Measurements from ENCODE around the gene NDUFS4. TPM values are rescaled to one million over a fixed set of nuclear protein-coding genes. Genes with fewer than 3 reads are reported as not detected.
"Not testable (repeated sequence)": the region's sequence is repeated elsewhere in the genome, so short reads cannot be mapped to it uniquely, and the experiment has no call there.

The NDUFS4 gene
- polyA plus RNA-seq (2013, experiment 1 of 2; ENCODE audit: insufficient read length) = 87.4 TPM
- polyA plus RNA-seq (2013, experiment 2 of 2; ENCODE audit: insufficient read length) = 103 TPM

- DNase-seq = peak; percentile 90
Observed at GRCh38 chr5:53560506-53561191, at the start of gene NDUFS4. NDUFS4 (plus strand) TSS chr5:53560639; CDS start chr5:53560663, 24 bp downstream.

DNA sequence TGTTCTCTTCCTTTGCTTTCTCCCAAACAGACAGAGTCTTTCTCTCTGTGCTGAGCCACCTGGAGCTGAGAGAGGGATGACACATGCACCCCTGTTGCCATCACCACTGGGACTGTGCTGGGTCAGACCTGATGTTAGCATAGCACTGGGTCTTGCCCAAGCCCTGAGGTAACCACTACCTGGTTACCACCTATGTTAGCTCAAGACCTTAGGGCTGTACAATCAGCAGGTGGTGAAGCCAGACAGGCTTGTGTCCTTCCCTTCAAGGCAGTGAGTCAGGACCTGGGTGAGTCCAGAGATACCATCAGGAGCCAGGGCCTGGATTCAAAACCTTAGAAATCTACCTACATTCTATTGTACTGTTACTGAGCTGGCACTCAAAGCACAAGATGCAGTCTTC lies 47.9 kb upstream of the NDUFS4 start:
- DNase-seq = no peak

GRCh38 chr5:53515988-53516387 lies 44.5 kb upstream of the NDUFS4 start:
- no peak for DNase-seq

GRCh38 chr5:53520813-53521212 lies 39.6 kb upstream of the NDUFS4 start:
- DNase-seq = no peak

GRCh38 chr5:53537711-53538110 lies 22.7 kb upstream of the NDUFS4 start:
- DNase-seq = no peak

DNA sequence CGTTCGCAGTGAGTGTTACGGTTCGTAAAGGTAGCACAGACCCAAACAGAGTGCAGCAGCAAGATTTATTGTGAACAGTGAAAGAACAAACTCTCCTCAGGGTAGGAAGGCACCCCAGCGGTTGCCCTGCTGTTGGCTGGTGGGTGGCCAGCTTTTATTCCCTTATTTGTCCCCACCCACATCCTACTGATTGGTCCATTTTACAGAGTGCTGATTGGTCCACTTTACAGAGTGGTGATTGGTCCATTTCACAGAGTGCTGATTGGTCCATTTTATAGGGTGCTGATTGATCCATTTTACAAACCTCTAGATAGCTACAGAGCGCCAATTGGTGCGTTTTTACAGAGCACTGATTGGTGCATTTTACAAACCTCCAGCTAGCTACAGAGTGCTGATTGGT lies 19.7 kb upstream of the NDUFS4 start:
- DNase-seq = not testable (repeated sequence)

DNA sequence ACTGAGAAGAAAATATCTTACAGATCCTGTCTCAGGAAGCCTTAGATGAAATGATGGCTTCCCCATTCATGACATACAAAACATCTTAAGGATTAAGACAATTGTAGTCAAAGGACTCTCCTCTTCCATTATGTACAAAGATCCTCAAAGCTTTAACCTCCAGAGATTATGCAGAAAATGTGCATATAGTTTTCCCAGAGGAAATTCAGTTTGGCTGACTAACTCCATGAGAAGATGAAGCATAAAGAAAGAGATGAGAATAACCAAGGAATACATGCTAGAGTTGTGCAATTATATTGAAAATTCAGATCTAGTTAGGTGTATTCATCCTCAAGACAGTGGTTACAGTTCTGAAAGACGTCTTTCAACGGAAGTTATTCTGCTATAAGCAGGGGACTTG lies 18.6 kb upstream of the NDUFS4 start:
- no peak for DNase-seq

DNA sequence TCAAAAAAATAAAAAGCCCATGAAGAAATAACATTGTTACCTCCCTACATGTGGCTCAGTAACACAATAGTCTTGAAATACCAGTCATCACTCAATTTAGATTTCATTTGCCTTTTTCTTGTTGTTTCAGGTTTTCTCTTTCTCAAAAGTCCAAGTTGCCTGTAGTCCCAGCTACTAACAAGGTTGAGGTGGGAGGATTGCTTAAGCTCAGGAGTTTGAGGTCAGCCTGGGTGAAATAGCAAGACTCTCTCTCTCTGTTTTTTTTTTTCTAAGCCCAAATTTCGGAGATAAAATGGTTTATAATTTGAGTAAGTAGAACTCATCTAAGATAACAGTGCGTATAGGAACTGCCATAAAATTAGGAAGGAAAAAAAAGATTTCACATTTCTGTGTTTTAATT lies 17.5 kb upstream of the NDUFS4 start:
- no peak for DNase-seq

DNA sequence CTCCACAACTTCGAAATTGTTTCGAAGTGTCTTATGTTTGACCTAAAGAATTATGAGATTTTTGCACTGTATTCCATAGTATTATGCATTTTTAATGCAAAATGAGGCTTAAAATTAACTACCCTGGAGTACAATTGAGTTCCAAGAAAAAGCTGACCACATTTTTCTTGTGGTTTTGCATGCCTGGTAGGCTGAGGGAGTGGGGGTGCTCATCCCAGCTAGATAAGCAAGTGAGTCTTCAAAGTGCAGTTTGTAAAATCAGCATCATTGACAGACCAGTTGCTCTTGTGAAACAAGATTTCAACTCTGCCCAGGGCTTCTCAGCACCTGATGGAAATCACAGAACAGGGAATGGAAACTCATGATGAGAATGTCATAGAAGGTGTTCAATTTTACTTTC lies 17.0 kb upstream of the NDUFS4 start:
- DNase-seq = peak; percentile 41

DNA sequence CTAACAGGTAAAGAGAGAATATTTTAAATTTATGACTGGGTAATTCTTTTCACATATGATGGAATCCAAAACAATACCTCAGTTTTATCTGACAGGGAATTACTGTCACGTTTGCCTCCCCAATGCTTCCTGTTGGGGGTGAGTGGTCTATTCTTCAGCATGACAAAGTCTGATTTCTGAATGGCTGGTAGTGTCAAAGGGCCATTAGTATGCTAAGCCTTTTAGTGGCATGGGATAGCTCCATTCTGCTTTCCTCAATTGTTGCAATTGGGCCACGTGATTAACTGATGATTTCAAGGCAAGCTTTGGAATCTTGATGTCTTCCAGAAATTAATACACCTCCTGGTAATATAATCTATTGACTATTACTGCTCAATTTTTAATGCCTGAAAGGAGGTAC lies 14.7 kb upstream of the NDUFS4 start:
- DNase-seq = no peak

DNA sequence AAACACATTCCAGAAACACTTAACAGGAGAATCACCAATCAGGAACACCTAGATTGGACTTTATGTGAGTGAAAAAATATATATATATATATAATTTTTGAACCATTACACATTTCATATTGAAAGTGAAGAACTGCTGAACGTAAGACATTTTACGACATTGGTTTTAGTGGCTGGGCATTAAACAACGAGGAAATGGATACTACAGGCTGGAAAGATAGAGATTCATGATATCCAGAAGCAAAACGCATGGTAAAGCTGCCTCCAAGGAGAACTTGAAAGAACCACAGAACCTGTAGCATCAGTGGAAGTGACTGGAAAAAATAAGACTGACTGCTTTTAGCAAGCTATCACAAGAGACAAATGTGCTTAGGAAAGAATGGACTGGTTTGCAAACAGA lies 13.2 kb upstream of the NDUFS4 start:
- no peak for DNase-seq

- DNase-seq = not testable (repeated sequence)
Observed at GRCh38 chr5:53548501-53548900, 11.9 kb upstream of the NDUFS4 start.

GRCh38 chr5:53549792-53550191 lies 10.6 kb upstream of the NDUFS4 start:
- no peak for DNase-seq

GRCh38 chr5:53552561-53552960 lies 7.9 kb upstream of the NDUFS4 start:
- no peak for DNase-seq

- DNase-seq = no peak
Observed at GRCh38 chr5:53554444-53554843, 6.0 kb upstream of the NDUFS4 start.

GRCh38 chr5:53555160-53555559 lies 5.3 kb upstream of the NDUFS4 start:
- no peak for DNase-seq

DNA sequence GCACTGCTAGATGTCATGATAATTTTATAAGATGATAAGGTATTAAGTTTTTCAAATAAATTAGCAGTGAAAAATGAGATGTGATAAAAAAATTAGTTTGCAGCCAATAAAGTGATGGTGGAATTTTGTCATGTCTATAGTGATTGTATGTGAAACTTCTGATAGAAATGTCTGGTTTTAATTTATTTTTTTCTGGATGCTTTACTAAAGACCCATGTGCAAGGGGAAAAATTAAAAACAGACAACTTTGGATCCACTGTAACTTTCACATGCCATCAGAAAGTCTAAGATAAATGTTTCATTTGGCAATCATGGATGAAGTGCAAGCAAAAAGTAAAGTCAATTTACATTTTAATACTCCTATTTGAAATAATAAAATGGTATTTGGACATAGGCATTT lies 4.4 kb upstream of the NDUFS4 start:
- DNase-seq = no peak

DNA sequence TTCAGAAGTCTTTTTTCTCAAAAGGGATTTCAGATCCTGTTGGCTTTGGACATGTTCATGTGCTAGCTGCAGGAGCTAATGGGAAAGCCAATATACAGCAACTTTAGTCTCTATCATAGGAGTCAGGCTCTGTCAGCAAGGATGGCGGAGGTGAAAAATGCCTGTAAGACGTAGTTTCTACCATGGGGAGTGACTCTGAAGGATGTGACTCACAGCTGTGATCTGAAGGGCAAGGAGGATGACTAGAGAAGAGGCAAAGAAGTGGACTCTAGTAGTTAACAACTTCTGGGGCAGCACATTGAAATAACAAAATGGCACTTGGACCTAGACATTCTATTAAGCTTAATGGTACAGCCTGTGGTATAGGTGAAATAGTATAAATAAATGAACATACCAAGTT lies 3.1 kb upstream of the NDUFS4 start:
- DNase-seq = peak; percentile 33

DNA sequence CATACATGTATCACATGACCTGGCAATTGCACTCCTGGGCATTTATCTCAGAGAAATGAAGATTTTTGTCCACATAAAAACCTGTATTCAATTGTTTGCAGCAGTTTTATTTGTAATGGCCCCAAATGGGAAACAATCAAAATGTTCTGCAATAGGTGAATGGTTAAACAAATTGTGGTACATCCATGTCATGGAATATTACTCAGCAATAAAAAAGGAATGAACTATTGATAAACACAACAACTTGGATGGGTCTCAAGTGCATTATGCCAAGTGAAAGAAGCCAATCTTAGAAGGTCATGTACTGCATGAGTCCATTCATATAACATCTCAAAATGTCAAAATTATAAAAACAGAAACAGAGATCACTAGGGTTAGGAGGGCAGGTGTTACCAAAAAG lies 1.5 kb upstream of the NDUFS4 start:
- DNase-seq = no peak

DNA sequence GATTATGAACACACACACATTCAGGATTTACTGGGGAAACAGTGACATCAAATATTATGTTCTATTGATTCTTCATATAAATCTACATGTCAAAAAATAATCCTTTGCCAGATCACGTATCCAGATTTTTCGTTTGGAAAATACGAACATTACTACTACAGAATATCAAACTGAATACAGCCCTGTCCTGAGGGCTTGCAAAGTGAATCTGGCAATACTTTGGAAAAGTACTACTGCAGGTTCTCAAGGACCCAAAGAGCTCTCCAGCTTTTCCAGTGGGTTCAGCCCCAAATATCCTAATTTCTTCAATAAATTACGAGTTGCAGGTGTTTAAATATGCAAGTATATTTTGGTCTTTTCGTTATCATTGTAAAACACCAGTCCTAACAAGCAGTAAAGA lies 411 bp upstream of the NDUFS4 start:
- no peak for DNase-seq

DNA sequence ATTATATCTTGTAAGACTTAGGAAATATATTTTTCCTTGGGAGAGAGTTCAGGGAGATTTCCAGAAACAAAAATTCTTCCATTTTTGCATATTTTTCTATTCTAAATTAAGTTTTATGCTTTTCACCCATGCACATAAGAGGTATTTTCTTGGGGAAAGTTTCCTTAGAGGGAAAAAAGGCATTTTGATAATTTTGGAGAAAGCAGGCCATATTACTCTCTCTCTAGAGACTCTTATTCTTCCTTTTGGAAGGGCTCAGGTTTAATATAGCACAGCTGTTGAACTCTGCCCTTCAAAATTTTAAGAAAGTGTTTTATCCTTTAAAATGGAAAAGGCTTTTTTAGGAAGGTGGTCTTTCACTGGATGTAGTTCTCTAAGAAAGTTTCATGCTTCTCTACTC lies 8.0 kb downstream of the NDUFS4 start:
- no peak for DNase-seq

- peak; percentile 9 for DNase-seq
Observed at GRCh38 chr5:53568871-53569270, 8.4 kb downstream of the NDUFS4 start.

GRCh38 chr5:53569453-53569852 lies 9.0 kb downstream of the NDUFS4 start:
- no peak for DNase-seq

DNA sequence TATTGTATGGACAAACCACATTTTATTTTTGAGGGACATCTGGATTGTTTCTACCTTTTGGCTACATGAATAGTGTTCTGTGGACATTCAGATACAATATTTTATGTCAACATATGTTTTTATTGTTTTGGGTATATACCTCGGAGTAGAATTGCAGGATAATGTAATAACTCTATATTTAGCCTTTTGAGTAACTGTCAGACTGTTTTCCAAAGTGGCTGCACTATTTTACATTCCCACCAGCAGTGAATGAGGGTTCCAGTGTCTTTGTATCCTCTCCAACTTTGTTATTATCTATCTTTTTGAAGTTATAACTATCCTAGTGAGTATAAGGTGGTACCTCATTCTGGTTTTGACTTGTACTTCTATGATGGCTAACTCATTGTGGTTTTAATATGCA lies 11.0 kb downstream of the NDUFS4 start:
- no peak for DNase-seq

GRCh38 chr5:53575101-53575500 lies 14.7 kb downstream of the NDUFS4 start:
- no peak for DNase-seq
